Measurements from ENCODE around the gene ACYP2.

DNA sequence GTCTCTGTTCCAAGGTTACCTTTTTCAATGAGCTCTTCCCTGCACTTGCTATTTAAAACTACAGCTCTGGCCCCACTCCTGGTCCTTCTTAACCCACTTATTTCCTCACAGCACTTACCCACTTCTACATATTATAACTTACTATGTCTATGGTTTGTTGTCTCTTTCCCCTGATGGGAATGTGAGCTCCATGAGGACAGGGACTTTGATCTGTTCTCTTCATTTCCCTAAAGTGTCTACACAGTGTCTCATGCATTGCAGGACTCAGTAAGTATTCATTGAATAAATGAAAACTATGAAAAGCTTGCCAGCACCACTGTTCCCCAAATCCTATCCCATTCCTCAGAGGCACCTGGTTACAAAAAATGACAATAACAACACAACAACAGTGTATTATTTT lies 18.3 kb upstream of the ACYP2 start:
- TF ChIP-seq, protein P1, sequence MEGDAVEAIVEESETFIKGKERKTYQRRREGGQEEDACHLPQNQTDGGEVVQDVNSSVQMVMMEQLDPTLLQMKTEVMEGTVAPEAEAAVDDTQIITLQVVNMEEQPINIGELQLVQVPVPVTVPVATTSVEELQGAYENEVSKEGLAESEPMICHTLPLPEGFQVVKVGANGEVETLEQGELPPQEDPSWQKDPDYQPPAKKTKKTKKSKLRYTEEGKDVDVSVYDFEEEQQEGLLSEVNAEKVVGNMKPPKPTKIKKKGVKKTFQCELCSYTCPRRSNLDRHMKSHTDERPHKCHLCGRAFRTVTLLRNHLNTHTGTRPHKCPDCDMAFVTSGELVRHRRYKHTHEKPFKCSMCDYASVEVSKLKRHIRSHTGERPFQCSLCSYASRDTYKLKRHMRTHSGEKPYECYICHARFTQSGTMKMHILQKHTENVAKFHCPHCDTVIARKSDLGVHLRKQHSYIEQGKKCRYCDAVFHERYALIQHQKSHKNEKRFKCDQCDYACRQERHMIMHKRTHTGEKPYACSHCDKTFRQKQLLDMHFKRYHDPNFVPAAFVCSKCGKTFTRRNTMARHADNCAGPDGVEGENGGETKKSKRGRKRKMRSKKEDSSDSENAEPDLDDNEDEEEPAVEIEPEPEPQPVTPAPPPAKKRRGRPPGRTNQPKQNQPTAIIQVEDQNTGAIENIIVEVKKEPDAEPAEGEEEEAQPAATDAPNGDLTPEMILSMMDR (IDR thresholded peaks at IDR 0.05), result no peak
- no peak for TF ChIP-seq EZH2 (IDR thresholded peaks at IDR 0.05; ENCODE audit: borderline replicate concordance, insufficient read depth, low read depth, low read length, poor library complexity, severe bottlenecking)
